Ovary (tissue), 9 donors: ENCODE data around the gene DCPS. TPM values are rescaled to one million over a fixed set of nuclear protein-coding genes. Genes with fewer than 3 reads are reported as not detected.

ENCODE experiments used
- DNase-seq, 5 donors: peaks; one replicate each; pipeline ENCODE4 v3.0.0-alpha.2; 2019 to 2020
- H3K27ac ChIP-seq, 2 donors: fragments of 200-600 bp; one replicate each; pipeline versions ENCODE4 v1.5.1 to v1.8.0; 2019 to 2022
- H3K27me3 ChIP-seq: fragments of 200-600 bp; one replicate; pipeline ENCODE4 v1.8.0; 2022
- H3K36me3 ChIP-seq: fragments of 200-600 bp; sonication (generic); one replicate; pipeline ENCODE4 v1.5.1; 2019
- H3K4me1 ChIP-seq: one replicate; pipeline ENCODE4 v1.8.1; 2013; ENCODE audit warnings: mild to moderate bottlenecking, moderate library complexity; ENCODE audit not compliant: insufficient read depth
- H3K4me3 ChIP-seq: fragments of 200-600 bp; sonication (generic); one replicate; pipeline ENCODE4 v1.5.1; 2017
- H3K9me3 ChIP-seq, 2 donors: fragments of 200-600 bp in 1 of 2; sonication (generic) in 1 of 2; one replicate each; pipeline versions ENCODE4 v1.5.1 to v1.8.1; 2013 to 2019; ENCODE audit warnings: mild to moderate bottlenecking in 1 of 2, moderate library complexity in 1 of 2
- EP300 ChIP-seq: sonication (generic); formaldehyde crosslinking; IDR thresholded peaks from one replicate; pipeline ENCODE4 v1.6.1; 2017; ENCODE audit warnings: antibody characterized with exemption
- POLR2A ChIP-seq: fragments of 450-650 bp; IDR thresholded peaks from one replicate; pipeline ENCODE4 v1.6.1; 2017; ENCODE audit warnings: antibody characterized with exemption, mild to moderate bottlenecking, moderate library complexity
- WGBS, 3 donors: extraction: QIAGEN DNeasy Blood & Tissue Kit in 1 of 3; methylation state at CpG; one replicate each; pipeline versions ENCODE4 v1.1.5 to v1.1.7; 2013 to 2017; 5-methylcytosine and 5-hydroxymethylcytosine counted together
- intact Hi-C, 4 donors: fragments of 100-400 bp; cut with DNase I; formaldehyde crosslinking; loops; one replicate each; pipeline versions ENCODE4 v1.11.0 to v1.15.1; 2022 to 2023
- polyA plus RNA-seq, 2 donors: library from polyadenylated mRNA; stranded (reverse); fragments of 200-250 nt in 1 of 2; fragments of 350-450 nt in 1 of 2; fragmentation: Illumina TruSeq in 1 of 2; extraction: RNeasy Lipid Tissue Mini Kit (QIAGEN cat#74804) in 1 of 2; gene quantifications; one replicate each; pipeline ENCODE4 v1.2.3, GENCODE V29; 2013 to 2014
- total RNA-seq, 7 donors: library from RNA; depleted of rRNA in 2 of 7; stranded (reverse); fragments of >200 nt in 2 of 7; fragmentation: NEBNext Ultra II Directional in 3 of 7; extraction: Animal tissue kit (Norgen Biotek cat#: 25700) in 3 of 7; gene quantifications; one replicate each; pipeline versions ENCODE4 v1.1.0 to v1.2.4, GENCODE V29; 2016 to 2023
- TF ChIP-seq, protein P1 (sequence below), 3 donors: fragments of 450-650 bp in 2 of 3; fragments of 200-600 bp in 1 of 3; IDR thresholded peaks; one replicate each; pipeline versions ENCODE4 v1.5.1 to v1.8.0; 2016 to 2022; ENCODE audit warnings: antibody characterized with exemption in 3 of 3, mild to moderate bottlenecking in 1 of 3
- donor health status: DM: no; HTN: no; CAD: no; lungs with moderate emphysema.
- donor health status: DM: no; HTN: no; CAD: no.
- donor health status: Bipolar disorder and iron deficiency.
- donor health status: DM: yes; HTN: yes; CAD: no.
- donor health status: DM: no; HTN: no; CAD: no.
- donor health status: DM: yes; HTN: yes; CAD: no.

DCPS gene
- total and polyA plus RNA-seq, 9 donors, result 6.6 to 17.2 (median 13.5) TPM

DNA sequence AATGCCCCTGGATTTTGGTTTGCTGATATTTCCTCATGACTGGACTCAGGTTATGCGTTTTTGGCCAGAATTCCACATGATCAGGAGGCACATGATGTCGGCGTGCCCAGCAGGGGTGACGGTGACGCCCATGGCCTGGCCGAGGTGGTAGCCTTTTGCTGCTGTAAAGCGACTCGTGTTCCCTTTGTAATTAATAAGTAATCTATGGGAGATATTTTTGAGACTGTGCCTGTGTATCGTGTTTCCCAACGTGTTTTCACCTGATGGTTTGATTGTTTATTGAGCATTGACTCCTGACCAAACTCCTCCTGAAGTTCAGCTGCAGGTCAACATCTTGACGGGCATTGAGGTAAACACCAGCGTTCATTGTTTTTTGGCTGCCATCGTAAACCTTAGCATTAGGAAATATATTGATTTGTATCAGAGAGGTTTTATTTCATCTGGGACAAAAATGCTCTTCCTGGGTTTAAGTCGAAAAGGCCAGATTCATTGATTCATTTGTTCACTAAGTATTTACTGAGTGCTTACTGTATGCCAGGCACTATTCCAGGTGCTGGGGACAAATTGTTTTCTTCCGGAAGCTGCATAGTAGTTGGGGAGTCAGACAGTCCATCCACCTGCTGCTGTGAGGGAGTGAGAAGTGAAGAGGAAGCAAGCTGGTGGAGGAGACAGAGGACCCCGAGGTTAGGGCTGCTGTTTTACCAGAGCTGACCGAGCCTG is 23.6 kb downstream of the DCPS start:
- H3K27ac ChIP-seq, result no peak overlapping the region
- H3K9me3 ChIP-seq, result no peaks in the 10 kb centered on the region
- peak in 1 of 5 donors; percentile 27 for DNase-seq
- intact Hi-C loops, result no loop called here
- no peaks in the 10 kb centered on the region for H3K27me3 ChIP-seq
- no peaks in the 10 kb centered on the region for H3K36me3 ChIP-seq
- TF ChIP-seq EP300 (no peak), POLR2A (no peak)
- TF ChIP-seq, protein P1, sequence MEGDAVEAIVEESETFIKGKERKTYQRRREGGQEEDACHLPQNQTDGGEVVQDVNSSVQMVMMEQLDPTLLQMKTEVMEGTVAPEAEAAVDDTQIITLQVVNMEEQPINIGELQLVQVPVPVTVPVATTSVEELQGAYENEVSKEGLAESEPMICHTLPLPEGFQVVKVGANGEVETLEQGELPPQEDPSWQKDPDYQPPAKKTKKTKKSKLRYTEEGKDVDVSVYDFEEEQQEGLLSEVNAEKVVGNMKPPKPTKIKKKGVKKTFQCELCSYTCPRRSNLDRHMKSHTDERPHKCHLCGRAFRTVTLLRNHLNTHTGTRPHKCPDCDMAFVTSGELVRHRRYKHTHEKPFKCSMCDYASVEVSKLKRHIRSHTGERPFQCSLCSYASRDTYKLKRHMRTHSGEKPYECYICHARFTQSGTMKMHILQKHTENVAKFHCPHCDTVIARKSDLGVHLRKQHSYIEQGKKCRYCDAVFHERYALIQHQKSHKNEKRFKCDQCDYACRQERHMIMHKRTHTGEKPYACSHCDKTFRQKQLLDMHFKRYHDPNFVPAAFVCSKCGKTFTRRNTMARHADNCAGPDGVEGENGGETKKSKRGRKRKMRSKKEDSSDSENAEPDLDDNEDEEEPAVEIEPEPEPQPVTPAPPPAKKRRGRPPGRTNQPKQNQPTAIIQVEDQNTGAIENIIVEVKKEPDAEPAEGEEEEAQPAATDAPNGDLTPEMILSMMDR (IDR thresholded peaks at IDR 0.05), result no peak
- no peak overlapping the region for H3K4me3 ChIP-seq
- WGBS, 3 donors, result 86 to 87% (median 86%) methylated on average over 17 of the region's 17 CpGs
- H3K4me1 ChIP-seq, result peaks cover 5% of the 10 kb centered on the region

DNA sequence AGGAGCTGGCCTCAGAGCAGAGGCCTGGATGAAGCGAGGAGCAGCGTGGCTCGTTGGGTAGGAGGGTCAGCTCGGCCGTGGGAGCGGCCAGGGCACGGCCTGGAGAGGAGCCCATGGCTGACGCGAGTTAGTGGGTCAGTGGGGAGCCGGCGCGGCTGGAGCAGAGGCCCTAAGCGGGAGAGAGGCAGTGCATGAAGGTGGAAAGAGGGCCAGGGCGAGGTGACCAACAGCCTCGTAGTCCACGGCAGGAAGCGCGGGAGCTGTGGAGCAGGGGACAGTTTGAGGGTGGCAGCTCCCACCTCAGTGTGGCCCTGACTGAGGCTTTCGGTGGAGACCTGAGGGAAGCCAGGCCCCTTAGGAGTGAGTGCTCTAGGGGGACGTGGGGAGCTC is 24.1 kb downstream of the DCPS start:
- Histone ChIP-seq H3K4me1 (peaks cover 6% of the 10 kb centered on the region), H3K9me3 (no peaks in the 10 kb centered on the region), H3K27me3 (no peaks in the 10 kb centered on the region), H3K4me3 (no peak overlapping the region), H3K36me3 (no peaks in the 10 kb centered on the region), H3K27ac (no peak overlapping the region)
- WGBS, 3 donors, result 80 to 84% (median 84%) methylated on average over 20 of the region's 20 CpGs
- peak in 1 of 5 donors; percentile 31 for DNase-seq
- TF ChIP-seq POLR2A (no peak), EP300 (no peak)
- TF ChIP-seq, protein P1 (IDR thresholded peaks at IDR 0.05), result no peak
- intact Hi-C loops, result no loop called here

- TF ChIP-seq POLR2A, result no peak
- TF ChIP-seq, protein P1 (IDR thresholded peaks at IDR 0.05), result no peak
- no peak for TF ChIP-seq EP300
- intact Hi-C loops, result no loop called here
- H3K4me1 ChIP-seq, result peaks cover 6% of the 10 kb centered on the region
- H3K4me3 ChIP-seq, result no peak overlapping the region
- WGBS, 3 donors, result 91 to 95% (median 94%) methylated on average over 9 to 12 of the region's 12 CpGs
- peak in 1 of 5 donors; percentile 28 for DNase-seq
- no peaks in the 10 kb centered on the region for H3K9me3 ChIP-seq
- no peaks in the 10 kb centered on the region for H3K27me3 ChIP-seq
- H3K36me3 ChIP-seq, result no peaks in the 10 kb centered on the region
- H3K27ac ChIP-seq, result no peak overlapping the region
These were observed 24.6 kb downstream of the DCPS start for GRCh38 chr11:126328444-126328843.

- Histone ChIP-seq H3K36me3 (no peaks in the 10 kb centered on the region), H3K27ac (no peak overlapping the region), H3K9me3 (no peaks in the 10 kb centered on the region), H3K4me3 (no peak overlapping the region), H3K4me1 (peaks cover 6% of the 10 kb centered on the region), H3K27me3 (no peaks in the 10 kb centered on the region)
- WGBS, 3 donors, result 66 to 71% (median 70%) methylated on average over 9 of the region's 9 CpGs
- TF ChIP-seq POLR2A (no peak), EP300 (no peak)
- TF ChIP-seq, protein P1 (IDR thresholded peaks at IDR 0.05), result no peak
- peak in 1 of 5 donors; percentile 45 for DNase-seq
- intact Hi-C loops, result no loop called here
These were observed 25.2 kb downstream of the DCPS start for GRCh38 chr11:126328938-126329643.
